ENCODE results near the gene TPO. TPM values are rescaled to one million over a fixed set of nuclear protein-coding genes. Genes with fewer than 3 reads are reported as not detected.

TPO gene
- total RNA-seq, 1 donor from 2014 or later, result not detected

- Histone ChIP-seq H4K20me1 (ENCODE audit: low read depth) (no peaks in the 10 kb centered on the region), H3K27me3 (no peaks in the 10 kb centered on the region), H3K9ac (no peak overlapping the region), H3K79me2 (ENCODE audit: low read depth) (no peaks in the 10 kb centered on the region), H2AFZ (replicated peaks) (no peak overlapping the region), H3K27ac (no peak overlapping the region), H3K4me3 (no peak overlapping the region), H3K9me3 (ENCODE audit: low read depth) (no peaks in the 10 kb centered on the region), H3F3A (ENCODE audit: low read depth) (no peaks in the 10 kb centered on the region), H3K36me3 (no peaks in the 10 kb centered on the region), H3K4me1 (peaks cover 7% of the 10 kb centered on the region), H3K4me2 (no peak overlapping the region)
- Mint-ChIP-seq H3K27me3 (ENCODE audit: insufficient read depth, low read depth) (peaks cover 2% of the 10 kb centered on the region), H3K4me3 (no peak overlapping the region), H3K4me1 (peaks cover 15% of the 10 kb centered on the region), H3K36me3 (no peaks in the 10 kb centered on the region), H3K27ac (no peak overlapping the region), H3K9me3 (peaks cover 2% of the 10 kb centered on the region)
- DNase-seq (ENCODE audit: low spot score), result no peak
- TF ChIP-seq, protein P1, sequence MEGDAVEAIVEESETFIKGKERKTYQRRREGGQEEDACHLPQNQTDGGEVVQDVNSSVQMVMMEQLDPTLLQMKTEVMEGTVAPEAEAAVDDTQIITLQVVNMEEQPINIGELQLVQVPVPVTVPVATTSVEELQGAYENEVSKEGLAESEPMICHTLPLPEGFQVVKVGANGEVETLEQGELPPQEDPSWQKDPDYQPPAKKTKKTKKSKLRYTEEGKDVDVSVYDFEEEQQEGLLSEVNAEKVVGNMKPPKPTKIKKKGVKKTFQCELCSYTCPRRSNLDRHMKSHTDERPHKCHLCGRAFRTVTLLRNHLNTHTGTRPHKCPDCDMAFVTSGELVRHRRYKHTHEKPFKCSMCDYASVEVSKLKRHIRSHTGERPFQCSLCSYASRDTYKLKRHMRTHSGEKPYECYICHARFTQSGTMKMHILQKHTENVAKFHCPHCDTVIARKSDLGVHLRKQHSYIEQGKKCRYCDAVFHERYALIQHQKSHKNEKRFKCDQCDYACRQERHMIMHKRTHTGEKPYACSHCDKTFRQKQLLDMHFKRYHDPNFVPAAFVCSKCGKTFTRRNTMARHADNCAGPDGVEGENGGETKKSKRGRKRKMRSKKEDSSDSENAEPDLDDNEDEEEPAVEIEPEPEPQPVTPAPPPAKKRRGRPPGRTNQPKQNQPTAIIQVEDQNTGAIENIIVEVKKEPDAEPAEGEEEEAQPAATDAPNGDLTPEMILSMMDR (IDR thresholded peaks at IDR 0.05), result no peak
- no peak for TF ChIP-seq EZH2phosphoT487 (IDR thresholded peaks at IDR 0.05)
- no peak for TF ChIP-seq EZH2 (IDR thresholded peaks at IDR 0.05)
These were observed 79.6 kb downstream of the TPO start for GRCh38 chr2:1492711-1493430.

- Histone ChIP-seq H3K9me3 (ENCODE audit: low read depth) (no peaks in the 10 kb centered on the region), H3K27me3 (no peaks in the 10 kb centered on the region), H2AFZ (replicated peaks) (no peak overlapping the region), H3K4me2 (no peak overlapping the region), H3K79me2 (ENCODE audit: low read depth) (no peaks in the 10 kb centered on the region), H4K20me1 (ENCODE audit: low read depth) (no peaks in the 10 kb centered on the region), H3K4me3 (no peak overlapping the region), H3K9ac (no peak overlapping the region), H3F3A (ENCODE audit: low read depth) (no peaks in the 10 kb centered on the region), H3K27ac (no peak overlapping the region), H3K36me3 (no peaks in the 10 kb centered on the region), H3K4me1 (peaks cover under 1% of the 10 kb centered on the region)
- TF ChIP-seq, protein P1 (IDR thresholded peaks at IDR 0.05), result no peak
- TF ChIP-seq EZH2phosphoT487 (IDR thresholded peaks at IDR 0.05), result no peak
- no peak for TF ChIP-seq EZH2 (IDR thresholded peaks at IDR 0.05)
- Mint-ChIP-seq H3K36me3 (no peaks in the 10 kb centered on the region), H3K27ac (no peak overlapping the region), H3K9me3 (peaks cover 2% of the 10 kb centered on the region), H3K4me1 (peaks cover 9% of the 10 kb centered on the region), H3K4me3 (no peak overlapping the region), H3K27me3 (ENCODE audit: insufficient read depth, low read depth) (peaks cover 2% of the 10 kb centered on the region)
- no peak for DNase-seq (ENCODE audit: low spot score)
These were observed 80.3 kb downstream of the TPO start for GRCh38 chr2:1493431-1494126.

DNA sequence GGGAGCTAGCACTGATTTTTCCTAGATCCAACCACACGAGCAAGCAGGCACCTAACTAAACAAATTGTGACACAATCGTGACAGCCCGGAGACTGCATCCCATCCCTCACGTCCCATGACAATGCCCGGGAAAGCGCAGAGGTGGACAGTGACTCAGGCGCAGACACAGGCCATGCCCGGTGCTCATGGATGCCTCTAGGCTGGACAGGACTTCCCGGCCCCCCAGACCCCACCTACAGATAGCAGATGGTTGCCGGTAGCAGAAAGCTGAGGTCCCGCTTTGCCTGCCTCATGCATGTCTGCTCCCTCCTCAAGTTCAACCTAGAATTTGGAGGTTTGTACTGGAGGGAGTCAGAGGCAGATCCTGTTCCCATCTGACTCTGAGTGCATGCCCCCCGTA lies 81.0 kb downstream of the TPO start:
- H3K36me3 ChIP-seq, result no peaks in the 10 kb centered on the region
- Mint-ChIP-seq H3K4me1 (peaks cover 9% of the 10 kb centered on the region), H3K27me3 (ENCODE audit: insufficient read depth, low read depth) (peaks cover 2% of the 10 kb centered on the region), H3K9me3 (peaks cover 2% of the 10 kb centered on the region), H3K36me3 (no peaks in the 10 kb centered on the region), H3K4me3 (no peak overlapping the region), H3K27ac (no peak overlapping the region)
- no peak overlapping the region for H3K4me3 ChIP-seq
- TF ChIP-seq EZH2 (IDR thresholded peaks at IDR 0.05), result no peak
- TF ChIP-seq EZH2phosphoT487 (IDR thresholded peaks at IDR 0.05), result no peak
- TF ChIP-seq, protein P1 (IDR thresholded peaks at IDR 0.05), result no peak
- no peaks in the 10 kb centered on the region for H3K79me2 ChIP-seq (ENCODE audit: low read depth)
- H3K27me3 ChIP-seq, result no peaks in the 10 kb centered on the region
- H3K9ac ChIP-seq, result no peak overlapping the region
- H3K4me2 ChIP-seq, result no peak overlapping the region
- no peak for DNase-seq (ENCODE audit: low spot score)
- no peak overlapping the region for H2AFZ ChIP-seq (replicated peaks)
- H3F3A ChIP-seq (ENCODE audit: low read depth), result no peaks in the 10 kb centered on the region
- no peak overlapping the region for H3K27ac ChIP-seq
- no peaks in the 10 kb centered on the region for H3K9me3 ChIP-seq (ENCODE audit: low read depth)
- H4K20me1 ChIP-seq (ENCODE audit: low read depth), result no peaks in the 10 kb centered on the region
- H3K4me1 ChIP-seq, result no peaks in the 10 kb centered on the region
